ENCODE data around the gene IFI27L1.

Gene IFI27L1

DNA sequence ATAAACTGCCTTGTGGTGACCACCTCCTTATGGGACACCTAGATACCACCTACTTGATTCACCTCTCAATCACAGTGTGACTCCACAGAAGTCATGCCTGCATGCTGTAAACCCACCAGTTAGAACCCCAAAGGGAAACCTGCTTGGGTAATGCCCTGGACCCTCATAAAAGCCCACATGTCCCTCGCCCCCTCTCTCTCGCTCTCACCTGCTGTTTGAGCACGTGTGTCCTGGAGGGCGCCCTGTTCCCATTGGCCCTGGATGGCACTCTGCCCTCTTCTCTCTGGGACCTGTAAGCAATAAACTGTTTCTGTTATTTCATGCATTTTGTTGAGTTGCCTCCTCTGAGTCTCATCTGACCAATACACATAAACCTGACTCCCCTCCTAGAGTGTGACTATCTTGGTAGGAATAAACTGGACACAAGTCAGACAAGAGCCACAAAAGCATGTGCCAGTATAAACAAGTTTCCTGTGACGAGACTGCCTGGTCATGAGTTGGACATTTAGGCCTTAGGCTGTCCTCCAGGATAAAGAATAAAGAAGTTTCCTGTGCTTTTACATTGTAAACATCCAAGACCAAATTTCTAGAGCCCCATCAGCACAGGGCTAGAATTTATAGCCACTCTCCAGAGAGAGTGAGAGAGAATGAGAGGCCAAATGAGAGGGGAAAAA, 39.7 kb downstream of the IFI27L1 start:
- no peaks in the 10 kb centered on the region for H3K36me3 ChIP-seq (ENCODE audit: insufficient read depth, low read depth, low read length)
- no peaks in the 10 kb centered on the region for H3K4me1 ChIP-seq (ENCODE audit: insufficient read depth, low read length)
- no peaks in the 10 kb centered on the region; the same call in 1 of the 2 replicates for H3K9me3 ChIP-seq (ENCODE audit: insufficient read depth, low read depth, low read length)
- no peak overlapping the region for H3K27ac ChIP-seq (ENCODE audit: low read length)
- H3K4me3 ChIP-seq (ENCODE audit: low read length) = no peak overlapping the region
- no peaks in the 10 kb centered on the region for H3K27me3 ChIP-seq (ENCODE audit: insufficient read depth, low read length)
- H3K9ac ChIP-seq (ENCODE audit: low read depth, low read length) = no peak overlapping the region

DNA sequence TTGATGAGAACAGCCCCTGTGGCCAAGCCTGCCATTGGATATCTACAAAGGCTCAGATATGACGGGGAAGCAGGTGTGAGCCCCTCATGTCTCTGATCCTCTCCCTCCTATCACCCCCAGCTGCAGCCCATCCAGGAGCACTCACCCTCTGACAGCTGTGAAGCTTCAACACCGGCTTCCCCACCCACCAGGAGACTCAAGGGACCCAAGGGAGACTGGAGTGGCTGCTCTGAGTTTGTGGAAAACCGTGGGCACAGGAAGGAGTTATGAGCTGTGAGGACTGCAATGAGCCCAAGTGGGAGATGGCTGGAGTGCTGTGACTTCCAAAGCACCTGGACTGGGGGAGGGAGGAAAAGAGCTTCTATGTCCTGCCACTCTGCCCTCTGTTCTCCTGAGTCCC, 40.4 kb downstream of the IFI27L1 start:
- Histone ChIP-seq H3K4me1 (ENCODE audit: insufficient read depth, low read length) (no peaks in the 10 kb centered on the region), H3K27ac (ENCODE audit: low read length) (no peak overlapping the region), H3K4me3 (ENCODE audit: low read length) (no peak overlapping the region), H3K27me3 (ENCODE audit: insufficient read depth, low read length) (no peaks in the 10 kb centered on the region), H3K9ac (ENCODE audit: low read depth, low read length) (no peak overlapping the region), H3K36me3 (ENCODE audit: insufficient read depth, low read depth, low read length) (no peaks in the 10 kb centered on the region), H3K9me3 (ENCODE audit: insufficient read depth, low read depth, low read length) (no peaks in the 10 kb centered on the region; the same call in 1 of the 2 replicates)

DNA sequence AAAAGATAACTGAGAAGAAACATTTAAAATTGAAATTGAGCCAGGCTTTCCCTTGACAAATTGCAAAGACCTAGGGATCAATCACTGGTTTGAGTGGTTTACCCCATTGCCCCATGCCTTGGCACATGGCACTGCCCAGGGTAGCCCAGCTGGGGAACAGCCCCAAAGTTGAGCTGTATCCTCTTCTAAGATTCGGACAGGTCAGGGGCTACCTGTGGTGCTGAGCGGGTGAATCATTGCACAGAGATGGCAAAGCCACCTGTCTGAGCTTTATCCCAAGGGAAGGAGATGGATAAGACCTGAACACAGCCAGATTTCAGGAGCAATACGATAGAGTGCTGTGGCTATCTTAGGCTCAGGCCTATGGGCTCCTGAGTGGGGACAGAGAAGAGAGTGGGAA, 41.3 kb downstream of the IFI27L1 start:
- Histone ChIP-seq H3K9ac (ENCODE audit: low read depth, low read length) (no peak overlapping the region), H3K36me3 (ENCODE audit: insufficient read depth, low read depth, low read length) (no peaks in the 10 kb centered on the region), H3K9me3 (ENCODE audit: insufficient read depth, low read depth, low read length) (no peaks in the 10 kb centered on the region; the same call in 1 of the 2 replicates), H3K4me1 (ENCODE audit: insufficient read depth, low read length) (no peaks in the 10 kb centered on the region), H3K27ac (ENCODE audit: low read length) (no peak overlapping the region), H3K27me3 (ENCODE audit: insufficient read depth, low read length) (no peaks in the 10 kb centered on the region), H3K4me3 (ENCODE audit: low read length) (no peak overlapping the region)

DNA sequence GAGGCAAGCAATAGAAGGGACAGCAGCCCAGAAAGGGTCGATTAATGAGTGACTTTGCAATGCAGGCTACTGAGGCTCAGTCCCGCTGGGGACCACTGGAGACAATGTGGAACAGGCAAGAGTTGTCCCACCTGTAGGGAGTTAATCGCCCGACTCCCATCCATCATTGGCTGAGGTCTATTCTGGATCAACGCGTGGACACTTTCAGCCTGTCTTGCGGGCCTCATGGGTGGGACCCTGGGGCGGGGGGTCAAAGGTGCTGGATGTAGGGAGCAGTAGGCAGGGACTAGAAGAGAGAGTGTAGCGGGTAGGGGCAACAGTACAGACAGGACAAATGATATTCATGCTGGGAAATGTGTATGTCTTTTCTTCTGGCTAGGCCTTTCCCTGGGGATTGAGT, 42.2 kb downstream of the IFI27L1 start:
- H3K9me3 ChIP-seq (ENCODE audit: insufficient read depth, low read depth, low read length) = no peaks in the 10 kb centered on the region; the same call in 1 of the 2 replicates
- H3K4me1 ChIP-seq (ENCODE audit: insufficient read depth, low read length) = no peaks in the 10 kb centered on the region
- H3K36me3 ChIP-seq (ENCODE audit: insufficient read depth, low read depth, low read length) = no peaks in the 10 kb centered on the region
- no peak overlapping the region for H3K9ac ChIP-seq (ENCODE audit: low read depth, low read length)
- H3K4me3 ChIP-seq (ENCODE audit: low read length) = no peak overlapping the region
- H3K27me3 ChIP-seq (ENCODE audit: insufficient read depth, low read length) = no peaks in the 10 kb centered on the region
- H3K27ac ChIP-seq (ENCODE audit: low read length) = no peak overlapping the region

DNA sequence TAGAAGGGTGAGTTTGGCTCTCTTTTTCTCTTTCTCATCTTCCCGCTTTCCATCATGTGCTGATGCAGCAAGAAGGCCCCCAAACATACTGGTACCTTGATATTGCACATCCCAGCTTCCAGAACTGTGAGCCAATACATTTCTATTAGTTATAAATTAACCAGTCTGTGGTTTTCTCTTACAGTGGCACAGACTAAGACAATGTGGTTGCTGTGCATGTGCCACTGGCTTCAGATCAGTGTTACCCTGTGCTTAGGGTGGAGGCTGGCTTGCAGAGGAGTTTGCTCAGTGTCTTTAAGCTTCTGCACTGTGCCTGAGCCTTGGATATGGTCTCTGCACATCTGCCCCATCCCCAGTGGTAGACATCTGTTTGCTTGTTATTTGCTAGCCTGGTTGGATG, 42.8 kb downstream of the IFI27L1 start:
- Histone ChIP-seq H3K9me3 (ENCODE audit: insufficient read depth, low read depth, low read length) (no peaks in the 10 kb centered on the region; the same call in 1 of the 2 replicates), H3K9ac (ENCODE audit: low read depth, low read length) (no peak overlapping the region), H3K36me3 (ENCODE audit: insufficient read depth, low read depth, low read length) (no peaks in the 10 kb centered on the region), H3K4me1 (ENCODE audit: insufficient read depth, low read length) (no peaks in the 10 kb centered on the region), H3K27ac (ENCODE audit: low read length) (no peak overlapping the region), H3K27me3 (ENCODE audit: insufficient read depth, low read length) (no peaks in the 10 kb centered on the region), H3K4me3 (ENCODE audit: low read length) (no peak overlapping the region)

DNA sequence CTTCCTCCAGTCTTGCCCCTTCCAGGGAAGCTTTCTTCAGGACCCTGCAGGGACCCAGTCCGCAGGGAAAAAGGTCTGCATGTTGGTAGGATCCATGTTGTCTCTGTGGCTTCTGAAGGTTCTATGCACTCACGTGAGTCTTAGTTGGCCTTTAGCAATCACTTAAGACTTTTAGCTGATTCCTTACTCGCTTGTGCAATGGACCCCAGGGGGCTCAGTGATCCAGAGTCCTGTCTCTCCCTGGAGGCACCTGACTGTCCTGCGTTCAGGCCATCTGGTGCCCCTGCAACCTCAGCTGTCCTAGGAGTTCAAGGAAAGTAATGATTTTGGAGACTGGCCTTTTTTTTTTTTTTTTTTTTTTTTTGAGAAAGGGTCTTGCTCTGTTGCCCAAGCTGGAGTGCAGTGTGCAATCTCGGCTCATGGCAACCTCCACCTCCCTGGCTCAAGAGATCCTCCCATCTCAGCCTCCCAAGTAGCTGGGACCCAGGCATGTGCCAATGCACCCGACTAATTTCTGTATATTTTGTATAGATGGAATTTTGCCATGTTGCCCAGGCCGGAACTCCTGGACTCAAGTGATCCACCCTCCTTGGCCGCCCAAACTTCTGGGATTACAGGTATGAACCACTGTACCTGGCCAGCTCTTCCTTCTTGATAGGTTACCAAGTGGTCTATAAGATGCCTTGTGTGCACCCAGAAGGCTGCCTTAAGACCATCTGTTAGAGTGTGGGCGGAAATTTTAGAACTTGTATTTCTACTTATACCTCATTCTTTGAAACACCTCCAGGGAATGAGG, 43.7 kb downstream of the IFI27L1 start:
- H3K27ac ChIP-seq (ENCODE audit: low read length) = no peak overlapping the region
- H3K9ac ChIP-seq (ENCODE audit: low read depth, low read length) = no peak overlapping the region
- no peaks in the 10 kb centered on the region for H3K36me3 ChIP-seq (ENCODE audit: insufficient read depth, low read depth, low read length)
- H3K27me3 ChIP-seq (ENCODE audit: insufficient read depth, low read length) = no peaks in the 10 kb centered on the region
- H3K4me1 ChIP-seq (ENCODE audit: insufficient read depth, low read length) = no peaks in the 10 kb centered on the region
- H3K9me3 ChIP-seq (ENCODE audit: insufficient read depth, low read depth, low read length) = no peaks in the 10 kb centered on the region; the same call in 1 of the 2 replicates
- no peak overlapping the region for H3K4me3 ChIP-seq (ENCODE audit: low read length)

DNA sequence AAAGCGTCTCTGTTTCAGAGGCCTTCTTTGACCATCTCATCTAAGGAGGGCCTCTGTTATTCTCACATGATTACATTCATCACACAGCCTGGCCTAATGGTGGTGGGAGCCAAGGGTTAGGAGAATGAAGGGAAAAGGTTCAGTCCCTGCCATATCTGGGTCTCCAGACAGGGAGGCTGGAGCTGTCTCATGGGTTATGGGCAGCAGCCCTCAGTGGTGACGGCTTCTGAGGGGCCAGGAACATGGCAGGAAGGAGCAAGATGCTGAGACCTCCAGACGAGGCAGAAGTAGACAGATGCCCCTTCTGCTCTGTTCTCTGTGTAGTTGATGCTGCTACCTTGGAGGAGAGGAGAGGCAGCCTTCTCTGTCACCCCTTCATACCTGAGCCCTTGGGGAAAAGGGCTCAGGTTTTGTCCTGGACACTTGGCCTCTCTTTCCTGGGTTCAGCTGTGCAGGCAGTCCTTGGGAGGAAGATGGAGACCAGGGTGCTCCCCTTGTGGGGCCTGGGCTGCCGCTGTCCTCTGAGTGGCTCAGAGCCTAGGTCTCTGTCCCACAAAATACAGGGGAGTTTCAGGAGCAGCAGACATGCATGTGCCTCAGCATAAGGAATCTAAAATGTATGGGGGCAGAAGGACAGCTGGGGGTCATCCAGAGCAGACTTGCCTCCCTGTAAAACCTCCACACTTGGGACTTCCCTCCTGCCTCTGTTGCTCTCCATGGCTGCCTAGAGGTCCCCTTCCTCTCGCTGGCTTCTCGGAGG, 44.7 kb downstream of the IFI27L1 start:
- no peaks in the 10 kb centered on the region for H3K36me3 ChIP-seq (ENCODE audit: insufficient read depth, low read depth, low read length)
- no peaks in the 10 kb centered on the region; the same call in 1 of the 2 replicates for H3K4me1 ChIP-seq (ENCODE audit: insufficient read depth, low read length)
- no peak overlapping the region for H3K27ac ChIP-seq (ENCODE audit: low read length)
- no peak overlapping the region for H3K4me3 ChIP-seq (ENCODE audit: low read length)
- no peaks in the 10 kb centered on the region for H3K9me3 ChIP-seq (ENCODE audit: insufficient read depth, low read depth, low read length)
- H3K27me3 ChIP-seq (ENCODE audit: insufficient read depth, low read length) = no peaks in the 10 kb centered on the region
- H3K9ac ChIP-seq (ENCODE audit: low read depth, low read length) = no peak overlapping the region

DNA sequence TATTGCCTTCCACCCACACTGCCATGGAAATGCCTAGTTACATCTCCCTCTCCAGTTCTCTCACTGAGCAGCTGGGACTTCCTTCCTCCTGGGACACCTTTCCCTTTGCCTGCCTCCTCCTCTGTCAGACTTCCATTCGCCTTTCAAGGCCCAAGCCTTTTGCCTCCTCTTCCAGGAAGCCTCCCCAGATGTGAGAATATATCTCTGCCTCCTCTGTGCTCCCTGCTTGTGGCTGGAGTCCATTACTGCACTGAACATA, 45.2 kb downstream of the IFI27L1 start:
- Histone ChIP-seq H3K9ac (ENCODE audit: low read depth, low read length) (no peak overlapping the region), H3K4me1 (ENCODE audit: insufficient read depth, low read length) (no peaks in the 10 kb centered on the region; the same call in 1 of the 2 replicates), H3K4me3 (ENCODE audit: low read length) (no peak overlapping the region), H3K27ac (ENCODE audit: low read length) (no peak overlapping the region), H3K9me3 (ENCODE audit: insufficient read depth, low read depth, low read length) (no peaks in the 10 kb centered on the region), H3K36me3 (ENCODE audit: insufficient read depth, low read depth, low read length) (no peaks in the 10 kb centered on the region), H3K27me3 (ENCODE audit: insufficient read depth, low read length) (no peaks in the 10 kb centered on the region)

DNA sequence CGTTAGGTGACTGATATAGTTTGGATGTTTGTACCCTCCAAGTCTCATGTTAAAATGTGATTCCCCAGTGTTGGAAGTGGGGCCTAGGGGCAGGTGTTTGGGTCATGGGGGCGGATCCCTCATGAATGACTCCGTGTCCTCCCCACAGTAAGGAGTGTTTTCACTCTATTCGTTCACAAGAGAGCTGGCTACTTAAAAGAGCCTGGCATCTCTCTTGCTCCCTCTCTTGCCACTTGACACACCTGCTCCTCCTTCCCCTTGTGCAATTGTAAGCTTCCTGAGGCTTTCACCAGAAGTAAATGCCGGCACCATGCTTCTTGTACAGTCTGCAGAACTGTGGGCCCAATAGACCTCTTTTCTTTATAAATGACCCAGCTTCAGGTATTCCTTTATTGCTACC, 45.7 kb downstream of the IFI27L1 start:
- no peak overlapping the region for H3K9ac ChIP-seq (ENCODE audit: low read depth, low read length)
- no peak overlapping the region for H3K27ac ChIP-seq (ENCODE audit: low read length)
- H3K4me1 ChIP-seq (ENCODE audit: insufficient read depth, low read length) = no peaks in the 10 kb centered on the region; the same call in 1 of the 2 replicates
- H3K27me3 ChIP-seq (ENCODE audit: insufficient read depth, low read length) = no peaks in the 10 kb centered on the region
- no peak overlapping the region for H3K4me3 ChIP-seq (ENCODE audit: low read length)
- H3K9me3 ChIP-seq (ENCODE audit: insufficient read depth, low read depth, low read length) = no peaks in the 10 kb centered on the region
- no peaks in the 10 kb centered on the region for H3K36me3 ChIP-seq (ENCODE audit: insufficient read depth, low read depth, low read length)

DNA sequence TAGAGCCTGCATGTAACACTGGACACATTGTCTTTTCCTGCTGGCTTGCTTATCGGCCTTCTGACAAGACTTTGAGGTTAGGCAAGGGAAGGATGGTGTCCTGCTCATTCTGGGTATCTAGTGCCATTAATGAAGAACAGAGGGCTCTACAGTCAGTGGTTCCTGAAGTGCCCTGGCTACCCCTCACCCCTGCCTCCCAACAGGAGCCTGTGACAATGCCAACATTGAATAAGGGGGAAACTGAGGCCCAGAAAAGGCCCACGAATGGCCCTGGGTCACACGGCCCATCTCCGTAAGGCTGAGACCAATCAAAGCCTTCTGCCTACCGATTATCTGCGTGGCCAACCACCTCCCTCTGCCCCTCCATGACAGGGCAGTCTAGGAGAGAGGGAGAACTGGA, 46.2 kb downstream of the IFI27L1 start:
- no peaks in the 10 kb centered on the region; the same call in 1 of the 2 replicates for H3K4me1 ChIP-seq (ENCODE audit: insufficient read depth, low read length)
- no peak overlapping the region for H3K9ac ChIP-seq (ENCODE audit: low read depth, low read length)
- no peaks in the 10 kb centered on the region for H3K36me3 ChIP-seq (ENCODE audit: insufficient read depth, low read depth, low read length)
- H3K27me3 ChIP-seq (ENCODE audit: insufficient read depth, low read length) = no peaks in the 10 kb centered on the region
- no peaks in the 10 kb centered on the region for H3K9me3 ChIP-seq (ENCODE audit: insufficient read depth, low read depth, low read length)
- H3K27ac ChIP-seq (ENCODE audit: low read length) = no peak overlapping the region
- H3K4me3 ChIP-seq (ENCODE audit: low read length) = no peak overlapping the region

DNA sequence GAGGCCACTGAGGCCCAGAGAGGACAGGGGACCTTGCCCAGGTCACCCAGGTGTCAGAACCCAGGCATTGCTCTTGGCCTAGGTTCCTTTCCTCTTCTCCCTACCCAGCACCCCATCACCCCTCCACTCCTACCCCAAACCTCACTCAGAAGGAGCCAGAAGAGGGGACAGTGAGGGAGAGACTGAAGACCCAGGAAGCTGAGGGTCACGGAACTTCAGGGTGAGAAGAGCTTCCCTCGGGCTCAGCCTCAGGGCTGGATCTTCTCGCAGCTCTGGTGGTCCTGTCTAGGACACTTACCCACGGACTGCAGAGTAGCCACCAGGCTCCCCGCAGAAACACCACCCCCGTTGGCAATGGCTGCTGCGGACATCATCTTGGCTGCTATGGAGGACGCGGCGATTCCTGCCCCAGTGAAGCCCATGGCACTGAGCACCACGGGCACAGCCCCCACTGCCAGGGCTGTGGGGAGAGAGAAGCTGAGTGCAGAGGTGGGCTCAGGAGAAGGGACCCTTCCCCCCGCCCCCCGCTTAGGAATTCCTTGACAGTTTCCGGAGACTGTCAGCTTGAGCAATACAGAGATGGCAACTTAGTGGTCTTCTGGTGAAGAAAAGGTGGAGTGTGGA, 47.2 kb downstream of the IFI27L1 start:
- H3K27ac ChIP-seq (ENCODE audit: low read length) = no peak overlapping the region
- H3K9me3 ChIP-seq (ENCODE audit: insufficient read depth, low read depth, low read length) = no peaks in the 10 kb centered on the region
- H3K9ac ChIP-seq (ENCODE audit: low read depth, low read length) = no peak overlapping the region; the same call in 1 of the 2 replicates
- peak overlapping the region; percentile 87 for H3K4me3 ChIP-seq (ENCODE audit: low read length)
- no peaks in the 10 kb centered on the region; the same call in 1 of the 2 replicates for H3K4me1 ChIP-seq (ENCODE audit: insufficient read depth, low read length)
- H3K27me3 ChIP-seq (ENCODE audit: insufficient read depth, low read length) = no peaks in the 10 kb centered on the region
- no peaks in the 10 kb centered on the region for H3K36me3 ChIP-seq (ENCODE audit: insufficient read depth, low read depth, low read length)
